PC-3 (cell line): ENCODE results near the gene SLC35F3. TPM values are rescaled to one million over a fixed set of nuclear protein-coding genes. Genes with fewer than 3 reads are reported as not detected.

Experiments used
- ATAC-seq: fragments of 200-7000 bp; cut with Tn5 transposase; 2 replicates; pipeline ENCODE4 v1.9.1; 2020; ENCODE audit warnings: mild to moderate bottlenecking, moderate library complexity
- BruUV-seq: library from RNA; stranded (reverse); fragments of 400-500 nt; replicated peaks from 2 replicates; lab custom pipeline; 2021; lab: Mats Ljungman, UMichigan
- CTCF ChIA-PET: fragments of 300-600 bp; sonication (Branson Sonifier 250); formaldehyde crosslinking; loops from one replicate; lab custom pipeline; 2022; ENCODE audit warnings: antibody characterized with exemption; lab: Charles Lee
- POLR2A ChIA-PET: fragments of 300-600 bp; sonication (Branson Sonifier 250); formaldehyde crosslinking; loops from one replicate; lab custom pipeline; 2022; ENCODE audit warnings: antibody characterized with exemption; ENCODE audit not compliant: unreplicated experiment; lab: Charles Lee
- DNase-seq: peaks from one replicate; pipeline ENCODE4 v3.0.0-alpha.2; 2015
- H2AFZ ChIP-seq: fragments of 300-600 bp; sonication (generic); 2 replicates; pipeline ENCODE4 v1.6.0; 2016; ENCODE audit warnings: antibody characterized with exemption, low read length
- H3F3A ChIP-seq: fragments of 300-600 bp; sonication (generic); one replicate; pipeline ENCODE4 v1.6.0; 2017; ENCODE audit warnings: antibody characterized with exemption, low read length, control low read depth, mild to moderate bottlenecking; ENCODE audit not compliant: unreplicated experiment
- H3K27ac ChIP-seq: fragments of 300-600 bp; sonication (generic); 2 replicates; pipeline ENCODE4 v1.5.1; 2016; ENCODE audit warnings: mild to moderate bottlenecking, low read length
- H3K27me3 ChIP-seq: fragments of 300-600 bp; sonication (generic); 2 replicates; pipeline ENCODE4 v1.6.1; 2016; ENCODE audit warnings: low read length, mixed read lengths
- H3K36me3 ChIP-seq: fragments of 300-600 bp; sonication (generic); 2 replicates; pipeline ENCODE4 v1.6.1; 2016; ENCODE audit warnings: low read depth, mixed run types, low read length, mixed read lengths
- H3K4me1 ChIP-seq: fragments of 300-600 bp; sonication (generic); 2 replicates; pipeline ENCODE4 v1.5.1; 2016; ENCODE audit warnings: low read length; ENCODE audit not compliant: insufficient read depth
- H3K4me2 ChIP-seq: fragments of 300-600 bp; sonication (generic); 2 replicates; pipeline ENCODE4 v1.6.0; 2016; ENCODE audit warnings: low read length
- H3K4me3 ChIP-seq: fragments of 300-600 bp; sonication (generic); 2 replicates; pipeline ENCODE4 v1.5.1; 2016; ENCODE audit warnings: mild to moderate bottlenecking, low read length, mixed read lengths
- H3K79me2 ChIP-seq: fragments of 300-600 bp; sonication (generic); 2 replicates; pipeline ENCODE4 v1.6.1; 2017; ENCODE audit warnings: low read length, mixed read lengths
- H3K9ac ChIP-seq: fragments of 300-600 bp; sonication (generic); 2 replicates; pipeline ENCODE4 v1.6.0; 2016; ENCODE audit warnings: mild to moderate bottlenecking, low read length
- H3K9me2 ChIP-seq: fragments of 300-600 bp; sonication (generic); replicated peaks from 2 replicates; pipeline ENCODE4 v1.6.1; 2016; ENCODE audit warnings: mixed run types, low read length, mixed read lengths
- H3K9me3 ChIP-seq: fragments of 300-600 bp; sonication (generic); 2 replicates; pipeline ENCODE4 v1.6.1; 2016; ENCODE audit warnings: low read length, mixed read lengths
- H4K20me1 ChIP-seq: fragments of 300-600 bp; sonication (generic); 2 replicates; pipeline ENCODE4 v1.6.1; 2016; ENCODE audit warnings: low read length, mixed read lengths
- EZH2 ChIP-seq: fragments of 300-600 bp; sonication (generic); IDR thresholded peaks from one replicate; pipeline ENCODE4 v1.6.1; 2017; ENCODE audit warnings: antibody characterized with exemption, mild to moderate bottlenecking, low read length; ENCODE audit not compliant: unreplicated experiment
- EZH2phosphoT487 ChIP-seq: fragments of 300-600 bp; sonication (generic); IDR thresholded peaks from 2 replicates; pipeline ENCODE4 v1.6.1; 2018; ENCODE audit warnings: mild to moderate bottlenecking, antibody characterized with exemption, low read length, borderline replicate concordance
- intact Hi-C: fragments of 100-400 bp; cut with micrococcal nuclease; formaldehyde crosslinking; loops from 2 replicates; pipeline ENCODE4 v1.9.0; 2023
- total RNA-seq: library from RNA; depleted of rRNA; stranded (reverse); fragments of >200 nt; gene quantifications from 2 replicates; pipeline ENCODE4 v1.2.3, GENCODE V29; 2014
- TF ChIP-seq, protein P1 (sequence below): fragments of 300-600 bp; sonication (generic); conservative IDR thresholded peaks from 2 replicates; pipeline ENCODE4 v1.5.1; 2017; ENCODE audit warnings: antibody characterized with exemption, low read depth, mild to moderate bottlenecking, low read length

Gene SLC35F3
- total RNA-seq, 1 experiment from 2014 or later, result 17.7 TPM

- CTCF ChIA-PET, result no interaction called here
- Histone ChIP-seq H3K4me1 (peaks cover 47% of the 10 kb centered on the region), H4K20me1 (no peaks in the 10 kb centered on the region), H3K4me3 (no peak overlapping the region), H3K4me2 (no peak overlapping the region), H3K9me3 (0 out of 2 replicates have a peak, but pooled peaks cover 6% of the 10 kb centered on the region), H3K27ac (no peak overlapping the region), H3K79me2 (peaks cover 77% of the 10 kb centered on the region), H2AFZ (no peak overlapping the region), H3K36me3 (peaks cover 54% of the 10 kb centered on the region), H3F3A (peaks cover 12% of the 10 kb centered on the region), H3K27me3 (no peaks in the 10 kb centered on the region), H3K9me2 (no peaks in the 10 kb centered on the region), H3K9ac (no peak overlapping the region)
- ATAC-seq (no peak), DNase-seq (no peak)
- BruUV-seq, result no TSS peak
- POLR2A ChIA-PET, result no interaction called here
- intact Hi-C loops, result no loop called here
- TF ChIP-seq EZH2phosphoT487 (no peak), EZH2 (no peak)
- TF ChIP-seq, protein P1, sequence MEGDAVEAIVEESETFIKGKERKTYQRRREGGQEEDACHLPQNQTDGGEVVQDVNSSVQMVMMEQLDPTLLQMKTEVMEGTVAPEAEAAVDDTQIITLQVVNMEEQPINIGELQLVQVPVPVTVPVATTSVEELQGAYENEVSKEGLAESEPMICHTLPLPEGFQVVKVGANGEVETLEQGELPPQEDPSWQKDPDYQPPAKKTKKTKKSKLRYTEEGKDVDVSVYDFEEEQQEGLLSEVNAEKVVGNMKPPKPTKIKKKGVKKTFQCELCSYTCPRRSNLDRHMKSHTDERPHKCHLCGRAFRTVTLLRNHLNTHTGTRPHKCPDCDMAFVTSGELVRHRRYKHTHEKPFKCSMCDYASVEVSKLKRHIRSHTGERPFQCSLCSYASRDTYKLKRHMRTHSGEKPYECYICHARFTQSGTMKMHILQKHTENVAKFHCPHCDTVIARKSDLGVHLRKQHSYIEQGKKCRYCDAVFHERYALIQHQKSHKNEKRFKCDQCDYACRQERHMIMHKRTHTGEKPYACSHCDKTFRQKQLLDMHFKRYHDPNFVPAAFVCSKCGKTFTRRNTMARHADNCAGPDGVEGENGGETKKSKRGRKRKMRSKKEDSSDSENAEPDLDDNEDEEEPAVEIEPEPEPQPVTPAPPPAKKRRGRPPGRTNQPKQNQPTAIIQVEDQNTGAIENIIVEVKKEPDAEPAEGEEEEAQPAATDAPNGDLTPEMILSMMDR, result no peak
Measured at GRCh38 chr1:233912909-233913308, 8.4 kb downstream of the SLC35F3 start.

DNA sequence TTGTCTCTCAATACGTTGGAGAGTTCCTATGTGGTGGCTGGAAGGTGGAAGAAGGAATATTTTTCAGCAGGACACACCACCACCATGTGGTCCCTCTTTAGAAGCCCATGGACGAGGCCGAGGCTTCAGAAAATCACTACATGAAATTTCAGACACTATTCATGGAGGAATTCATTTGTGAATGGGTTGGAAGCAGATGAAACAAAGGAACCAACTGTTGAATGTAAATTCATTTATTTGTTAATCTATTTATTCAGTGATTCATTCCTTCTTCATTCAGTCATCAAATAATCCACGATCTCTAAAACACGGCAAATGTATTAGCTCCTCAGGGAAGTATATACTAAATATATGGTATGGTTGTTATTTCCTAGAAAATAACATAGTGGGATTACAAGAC is 12.2 kb downstream of the SLC35F3 start:
- Histone ChIP-seq H3K4me2 (peak overlapping the region; percentile 54), H3K79me2 (peaks cover 87% of the 10 kb centered on the region), H3K27ac (peak overlapping the region; percentile 88), H3K9ac (peak overlapping the region; percentile 52), H3K4me3 (peak overlapping the region; percentile 8; the same call in 1 of the 2 replicates), H3K9me2 (no peaks in the 10 kb centered on the region), H3K9me3 (0 out of 2 replicates have a peak, but pooled peaks cover 6% of the 10 kb centered on the region), H3K36me3 (peaks cover 45% of the 10 kb centered on the region), H3F3A (peaks cover 12% of the 10 kb centered on the region), H3K4me1 (peaks cover 31% of the 10 kb centered on the region), H4K20me1 (no peaks in the 10 kb centered on the region), H2AFZ (no peak overlapping the region), H3K27me3 (no peaks in the 10 kb centered on the region)
- ChIA-PET CTCF (interaction anchor here (0.5 to 1.3 kb wide), 6 partner anchors 10 to 596 kb away, joined by 3 to 6 read pairs (median 6); no protein-coding TSS in a partner anchor), POLR2A (interaction anchor here (0.8 kb wide), 1 partner anchor 20 kb away, joined by 4 read pairs; no protein-coding TSS in a partner anchor)
- no TSS peak for BruUV-seq
- TF ChIP-seq, protein P1, result peak; percentile 53; the same call in 1 of the 2 replicates
- TF ChIP-seq EZH2, result no peak
- DNase-seq (peak; percentile 97), ATAC-seq (peak; percentile 94)
- intact Hi-C loops, result loop anchor here (1.0 to 2.0 kb wide), 4 partner anchors 76 to 473 kb away; no protein-coding TSS in a partner anchor

- BruUV-seq, result no TSS peak
- Histone ChIP-seq H3K9ac (no peak overlapping the region), H4K20me1 (no peaks in the 10 kb centered on the region), H3K9me2 (no peaks in the 10 kb centered on the region), H3K4me1 (peaks cover 31% of the 10 kb centered on the region), H3K36me3 (peaks cover 17% of the 10 kb centered on the region), H3K4me3 (no peak overlapping the region), H3K4me2 (no peak overlapping the region), H3K27ac (no peak overlapping the region), H3F3A (peaks cover 12% of the 10 kb centered on the region), H3K79me2 (peaks cover 74% of the 10 kb centered on the region), H3K27me3 (no peaks in the 10 kb centered on the region), H2AFZ (no peak overlapping the region), H3K9me3 (0 out of 2 replicates have a peak, but pooled peaks cover 5% of the 10 kb centered on the region)
- TF ChIP-seq EZH2 (no peak), EZH2phosphoT487 (no peak)
- TF ChIP-seq, protein P1, result no peak
- intact Hi-C loops, result no loop called here
- ChIA-PET CTCF (no interaction called here), POLR2A (no interaction called here)
- ATAC-seq, result no peak
- no peak for DNase-seq
Measured at GRCh38 chr1:233919786-233920185, 15.3 kb downstream of the SLC35F3 start.
